ENCODE data around the gene SLC35G6.

The SLC35G6 gene

DNA sequence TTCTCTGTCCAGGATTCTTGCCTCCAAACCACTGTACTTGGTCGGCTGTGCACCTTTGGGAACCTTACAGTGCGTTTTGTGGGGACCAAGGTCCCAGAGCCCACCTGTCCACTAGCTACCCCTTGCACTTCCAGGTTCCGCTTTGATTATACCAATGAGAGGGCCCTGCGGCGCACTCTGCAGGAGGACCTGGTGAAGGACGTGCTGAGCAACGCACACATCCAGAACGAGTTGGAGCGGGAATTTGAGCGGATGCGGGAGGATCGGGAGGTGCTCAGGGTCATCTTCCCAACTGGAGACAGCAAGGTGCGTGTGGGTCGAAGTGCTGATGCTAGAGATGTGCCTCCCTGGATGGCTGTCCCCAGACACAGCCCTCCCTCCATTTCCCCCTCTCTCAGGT lies 21.7 kb downstream of the SLC35G6 start:
- Histone ChIP-seq H3K14ac (ENCODE audit: low read length in 2 of 2) (no peak overlapping the region), H3K27me3 (ENCODE audit: control insufficient read depth in 1 of 2, insufficient read depth in 1 of 2, low read length in 2 of 2) (no peaks in the 10 kb centered on the region), H3K9ac (ENCODE audit: low read length) (no peak overlapping the region), H2BK12ac (ENCODE audit: low read length in 2 of 2) (no peak overlapping the region), H3K36me3 (ENCODE audit: control insufficient read depth in 1 of 2, insufficient read depth in 2 of 2, low read depth in 1 of 2, low read length in 2 of 2) (peaks cover 78 to 95% of the 10 kb centered on the region in 2 experiments), H3K4me1 (ENCODE audit: control insufficient read depth, insufficient read depth, low read depth, low read length) (no peaks in the 10 kb centered on the region), H3K4me3 (ENCODE audit: insufficient read depth in 1 of 2, low read depth in 1 of 2, low read length in 2 of 2) (no peak overlapping the region), H2BK120ac (ENCODE audit: low read depth, low read length) (no peak overlapping the region), H3K27ac (ENCODE audit: low read length, poor library complexity, severe bottlenecking) (no peak overlapping the region), H3K23ac (ENCODE audit: low read length in 2 of 2) (no peak overlapping the region), H3K4ac (ENCODE audit: low read depth in 1 of 2, low read length in 2 of 2) (no peak overlapping the region), H3K79me1 (replicated peaks; ENCODE audit: low read length, poor library complexity, severe bottlenecking) (peaks cover 51% of the 10 kb centered on the region), H3K4me2 (ENCODE audit: low read length, poor library complexity, severe bottlenecking) (no peak overlapping the region), H3K18ac (ENCODE audit: low read depth in 1 of 2, low read length in 2 of 2) (no peak overlapping the region), H2AK5ac (ENCODE audit: low read length, severe bottlenecking) (no peak overlapping the region), H2BK5ac (ENCODE audit: low read depth, low read length, poor library complexity, severe bottlenecking) (no peak overlapping the region), H2AFZ (ENCODE audit: low read depth, low read length) (no peak overlapping the region), H4K91ac (ENCODE audit: low read length) (no peak overlapping the region), H4K8ac (ENCODE audit: low read length) (no peak overlapping the region), H2BK15ac (ENCODE audit: low read depth, poor library complexity, severe bottlenecking) (no peak overlapping the region), H3K9me3 (ENCODE audit: control insufficient read depth, low read length) (no peaks in the 10 kb centered on the region)
- no peak for DNase-seq
- 93% methylated on average over 13 of the region's 14 CpGs for WGBS

DNA sequence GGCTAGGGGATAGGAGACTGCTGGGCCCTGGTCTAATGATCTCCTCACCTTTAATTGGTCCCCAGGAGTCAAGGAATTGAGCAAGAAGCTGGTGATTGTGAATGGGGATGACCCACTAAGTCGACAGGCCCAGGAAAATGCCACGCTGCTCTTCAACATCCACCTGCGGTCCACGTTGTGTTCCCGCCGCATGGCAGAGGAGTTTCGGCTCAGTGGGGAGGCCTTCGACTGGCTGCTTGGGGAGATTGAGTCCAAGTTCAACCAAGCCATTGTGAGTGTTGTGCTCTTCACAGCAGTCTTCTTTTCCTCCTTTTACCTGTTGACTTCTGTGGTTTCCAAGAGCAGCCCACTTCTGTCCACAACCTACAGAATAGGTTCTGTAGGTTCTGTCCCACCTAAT lies 22.3 kb downstream of the SLC35G6 start:
- Histone ChIP-seq H2BK5ac (ENCODE audit: low read depth, low read length, poor library complexity, severe bottlenecking) (no peak overlapping the region), H3K27ac (ENCODE audit: low read length, poor library complexity, severe bottlenecking) (no peak overlapping the region), H3K79me1 (replicated peaks; ENCODE audit: low read length, poor library complexity, severe bottlenecking) (peaks cover 52% of the 10 kb centered on the region), H3K23ac (ENCODE audit: low read length in 2 of 2) (no peak overlapping the region), H3K4me1 (ENCODE audit: control insufficient read depth, insufficient read depth, low read depth, low read length) (no peaks in the 10 kb centered on the region), H3K36me3 (ENCODE audit: control insufficient read depth in 1 of 2, insufficient read depth in 2 of 2, low read depth in 1 of 2, low read length in 2 of 2) (peaks cover 80 to 95% of the 10 kb centered on the region in 2 experiments), H3K4ac (ENCODE audit: low read depth in 1 of 2, low read length in 2 of 2) (no peak overlapping the region), H2BK15ac (ENCODE audit: low read depth, poor library complexity, severe bottlenecking) (no peak overlapping the region), H4K91ac (ENCODE audit: low read length) (no peak overlapping the region), H3K4me2 (ENCODE audit: low read length, poor library complexity, severe bottlenecking) (no peak overlapping the region), H4K8ac (ENCODE audit: low read length) (no peak overlapping the region), H3K18ac (ENCODE audit: low read depth in 1 of 2, low read length in 2 of 2) (no peak overlapping the region), H2AFZ (ENCODE audit: low read depth, low read length) (no peak overlapping the region), H2AK5ac (ENCODE audit: low read length, severe bottlenecking) (no peak overlapping the region), H2BK120ac (ENCODE audit: low read depth, low read length) (no peak overlapping the region), H3K27me3 (ENCODE audit: control insufficient read depth in 1 of 2, insufficient read depth in 1 of 2, low read length in 2 of 2) (no peaks in the 10 kb centered on the region), H3K4me3 (ENCODE audit: insufficient read depth in 1 of 2, low read depth in 1 of 2, low read length in 2 of 2) (no peak overlapping the region), H3K9me3 (ENCODE audit: control insufficient read depth, low read length) (no peaks in the 10 kb centered on the region), H2BK12ac (ENCODE audit: low read length in 2 of 2) (no peak overlapping the region), H3K14ac (ENCODE audit: low read length in 2 of 2) (no peak overlapping the region), H3K9ac (ENCODE audit: low read length) (no peak overlapping the region)
- WGBS: 96% methylated on average over 8 of the region's 8 CpGs
- no peak for DNase-seq

DNA sequence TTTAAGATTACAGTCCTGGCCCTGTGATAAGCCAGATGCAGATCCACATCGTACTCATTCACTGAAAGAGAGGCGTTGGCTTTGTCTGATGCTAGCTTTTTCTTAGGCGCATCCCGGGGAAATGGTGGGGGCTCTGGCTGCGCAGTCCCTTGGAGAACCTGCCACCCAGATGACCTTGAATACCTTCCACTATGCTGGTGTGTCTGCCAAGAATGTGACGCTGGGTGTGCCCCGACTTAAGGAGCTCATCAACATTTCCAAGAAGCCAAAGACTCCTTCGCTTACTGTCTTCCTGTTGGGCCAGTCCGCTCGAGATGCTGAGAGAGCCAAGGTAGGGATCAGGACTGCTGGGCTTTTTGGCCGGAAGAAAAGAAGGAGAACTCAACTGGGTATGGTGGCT lies 26.9 kb downstream of the SLC35G6 start:
- peaks cover 26% of the 10 kb centered on the region for H3K79me1 ChIP-seq (replicated peaks; ENCODE audit: low read length, poor library complexity, severe bottlenecking)
- 98% methylated on average over 11 of the region's 11 CpGs for WGBS
- no peak overlapping the region for H2BK120ac ChIP-seq (ENCODE audit: low read depth, low read length)
- no peak overlapping the region for H4K8ac ChIP-seq (ENCODE audit: low read length)
- H3K9ac ChIP-seq (ENCODE audit: low read length): no peak overlapping the region
- H3K9me3 ChIP-seq (ENCODE audit: control insufficient read depth, low read length): no peaks in the 10 kb centered on the region
- no peaks in the 10 kb centered on the region for H3K27me3 ChIP-seq (ENCODE audit: control insufficient read depth in 1 of 2, insufficient read depth in 1 of 2, low read length in 2 of 2)
- no peaks in the 10 kb centered on the region for H3K4me1 ChIP-seq (ENCODE audit: control insufficient read depth, insufficient read depth, low read depth, low read length)
- no peak overlapping the region for H3K4ac ChIP-seq (ENCODE audit: low read depth in 1 of 2, low read length in 2 of 2)
- peaks cover 82 to 99% of the 10 kb centered on the region in 2 experiments for H3K36me3 ChIP-seq (ENCODE audit: control insufficient read depth in 1 of 2, insufficient read depth in 2 of 2, low read depth in 1 of 2, low read length in 2 of 2)
- H3K18ac ChIP-seq (ENCODE audit: low read depth in 1 of 2, low read length in 2 of 2): no peak overlapping the region
- no peak overlapping the region for H3K4me2 ChIP-seq (ENCODE audit: low read length, poor library complexity, severe bottlenecking)
- H3K23ac ChIP-seq (ENCODE audit: low read length in 2 of 2): no peak overlapping the region
- no peak overlapping the region for H3K27ac ChIP-seq (ENCODE audit: low read length, poor library complexity, severe bottlenecking)
- no peak overlapping the region for H2BK5ac ChIP-seq (ENCODE audit: low read depth, low read length, poor library complexity, severe bottlenecking)
- no peak overlapping the region for H3K4me3 ChIP-seq (ENCODE audit: insufficient read depth in 1 of 2, low read depth in 1 of 2, low read length in 2 of 2)
- no peak overlapping the region for H2AFZ ChIP-seq (ENCODE audit: low read depth, low read length)
- H4K91ac ChIP-seq (ENCODE audit: low read length): no peak overlapping the region
- DNase-seq: no peak
- H2BK12ac ChIP-seq (ENCODE audit: low read length in 2 of 2): no peak overlapping the region
- H2BK15ac ChIP-seq (ENCODE audit: low read depth, poor library complexity, severe bottlenecking): no peak overlapping the region
- no peak overlapping the region for H2AK5ac ChIP-seq (ENCODE audit: low read length, severe bottlenecking)
- H3K14ac ChIP-seq (ENCODE audit: low read length in 2 of 2): no peak overlapping the region

DNA sequence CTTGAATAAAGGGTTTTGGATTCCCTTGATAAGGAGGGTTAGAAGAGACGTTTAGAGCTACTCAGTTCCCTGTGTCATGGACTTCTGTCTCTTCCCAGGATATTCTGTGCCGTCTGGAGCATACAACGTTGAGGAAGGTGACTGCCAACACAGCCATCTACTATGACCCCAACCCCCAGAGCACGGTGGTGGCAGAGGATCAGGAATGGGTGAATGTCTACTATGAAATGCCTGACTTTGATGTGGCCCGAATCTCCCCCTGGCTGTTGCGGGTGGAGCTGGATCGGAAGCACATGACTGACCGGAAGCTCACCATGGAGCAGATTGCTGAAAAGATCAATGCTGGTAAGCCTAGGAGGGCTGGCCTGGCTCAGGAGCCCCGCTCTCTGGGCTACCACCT lies 27.6 kb downstream of the SLC35G6 start:
- Histone ChIP-seq H3K18ac (ENCODE audit: low read depth in 1 of 2, low read length in 2 of 2) (no peak overlapping the region), H4K8ac (ENCODE audit: low read length) (peak overlapping the region; percentile 57), H3K27ac (ENCODE audit: low read length, poor library complexity, severe bottlenecking) (no peak overlapping the region), H3K27me3 (ENCODE audit: control insufficient read depth in 1 of 2, insufficient read depth in 1 of 2, low read length in 2 of 2) (no peaks in the 10 kb centered on the region), H3K4me1 (ENCODE audit: control insufficient read depth, insufficient read depth, low read depth, low read length) (no peaks in the 10 kb centered on the region), H2BK5ac (ENCODE audit: low read depth, low read length, poor library complexity, severe bottlenecking) (no peak overlapping the region), H3K9ac (ENCODE audit: low read length) (no peak overlapping the region), H2BK12ac (ENCODE audit: low read length in 2 of 2) (no peak overlapping the region), H2BK120ac (ENCODE audit: low read depth, low read length) (no peak overlapping the region), H2AK5ac (ENCODE audit: low read length, severe bottlenecking) (no peak overlapping the region), H3K23ac (ENCODE audit: low read length in 2 of 2) (no peak overlapping the region), H3K4ac (ENCODE audit: low read depth in 1 of 2, low read length in 2 of 2) (no peak overlapping the region), H2AFZ (ENCODE audit: low read depth, low read length) (no peak overlapping the region), H4K91ac (ENCODE audit: low read length) (no peak overlapping the region), H3K4me2 (ENCODE audit: low read length, poor library complexity, severe bottlenecking) (no peak overlapping the region), H2BK15ac (ENCODE audit: low read depth, poor library complexity, severe bottlenecking) (no peak overlapping the region), H3K79me1 (replicated peaks; ENCODE audit: low read length, poor library complexity, severe bottlenecking) (peaks cover 22% of the 10 kb centered on the region), H3K9me3 (ENCODE audit: control insufficient read depth, low read length) (no peaks in the 10 kb centered on the region), H3K14ac (ENCODE audit: low read length in 2 of 2) (no peak overlapping the region), H3K4me3 (ENCODE audit: insufficient read depth in 1 of 2, low read depth in 1 of 2, low read length in 2 of 2) (no peak overlapping the region), H3K36me3 (ENCODE audit: control insufficient read depth in 1 of 2, insufficient read depth in 2 of 2, low read depth in 1 of 2, low read length in 2 of 2) (peaks cover 82 to 99% of the 10 kb centered on the region in 2 experiments)
- no peak for DNase-seq
- 96% methylated on average over 9 of the region's 9 CpGs for WGBS

Measured in mesenchymal stem cell (in vitro differentiated cells and primary cell).